B cell (primary cell): ENCODE results near the gene SORL1. TPM values are rescaled to one million over a fixed set of nuclear protein-coding genes. Genes with fewer than 3 reads are reported as not detected.

Experiments used
- ATAC-seq: fragments of 200-7000 bp; cut with Tn5 transposase; one replicate; pipeline ENCODE4 v1.10.0; 2021; ENCODE audit warnings: low read depth, mild to moderate bottlenecking, moderate number of reproducible peaks, moderate library complexity
- CTCF ChIA-PET: fragments of 350-600 bp; sonication (Branson Sonifier 250); formaldehyde crosslinking; loops from one replicate; lab custom pipeline; 2021; ENCODE audit warnings: antibody characterized with exemption, inconsistent platforms; lab: Charles Lee
- POLR2A ChIA-PET: fragments of 350-600 bp; sonication (Branson Sonifier 250); formaldehyde crosslinking; loops from one replicate; lab custom pipeline; 2021; ENCODE audit warnings: antibody characterized with exemption; lab: Charles Lee
- DNase-seq: peaks from one replicate; pipeline ENCODE4 v3.0.0; 2013
- H2AFZ ChIP-seq: 2 replicates; pipeline ENCODE4 v1.6.1; 2012; ENCODE audit warnings: mild to moderate bottlenecking, low read depth, low read length; ENCODE audit not compliant: insufficient read depth, poor library complexity, severe bottlenecking
- H3K27ac ChIP-seq, 2 donors: 1 replicate in 1 of 2; 2 replicates in 1 of 2; pipeline ENCODE4 v1.5.1; 2012 to 2013; ENCODE audit warnings: low read length in 2 of 2, mild to moderate bottlenecking in 2 of 2, moderate library complexity in 1 of 2
- H3K27me3 ChIP-seq, 4 experiments: fragments of 200-600 bp in 1 of 4; sonication (generic) in 1 of 4; replicated peaks in 1 of 4; 1 replicate in 2 of 4; 2 replicates in 2 of 4; pipeline versions ENCODE4 v1.6.1 to v1.7.0; 2013 to 2016; ENCODE audit warnings: low read length in 3 of 4, mild to moderate bottlenecking in 2 of 4, mixed read lengths in 1 of 4, moderate library complexity in 1 of 4; ENCODE audit not compliant: insufficient read depth in 4 of 4, control insufficient read depth in 3 of 4; ENCODE audit errors: control extremely low read depth in 1 of 4
- H3K36me3 ChIP-seq, 2 experiments: replicated peaks in 1 of 2; 1 replicate in 1 of 2; 2 replicates in 1 of 2; pipeline versions ENCODE4 v1.6.1 to v1.7.1; 2013; ENCODE audit warnings: low read length in 1 of 2; ENCODE audit not compliant: insufficient read depth in 2 of 2, control insufficient read depth in 1 of 2; ENCODE audit errors: control extremely low read depth in 1 of 2, extremely low read depth in 1 of 2
- H3K4me1 ChIP-seq, 2 donors: fragments of 200-600 bp in 1 of 2; sonication (generic) in 1 of 2; 1 replicate in 1 of 2; 2 replicates in 1 of 2; pipeline versions ENCODE4 v1.5.1 to v1.6.1; 2013 to 2017; ENCODE audit warnings: low read length in 2 of 2; ENCODE audit not compliant: control insufficient read depth in 2 of 2, insufficient read depth in 2 of 2
- H3K4me2 ChIP-seq: replicated peaks from 2 replicates; pipeline ENCODE3; 2012; ENCODE audit warnings: mild to moderate bottlenecking, low read depth, low read length; ENCODE audit not compliant: poor library complexity, severe bottlenecking
- H3K4me3 ChIP-seq, 5 experiments: fragments of 200-600 bp in 1 of 5; sonication (generic) in 1 of 5; 1 replicate in 3 of 5; 2 replicates in 2 of 5; pipeline versions ENCODE4 v1.5.1 to v1.7.0; 2011 to 2016; ENCODE audit warnings: low read length in 4 of 5, mild to moderate bottlenecking in 4 of 5, low read depth in 2 of 5, control low read depth in 1 of 5, moderate library complexity in 1 of 5; ENCODE audit not compliant: insufficient read depth in 1 of 5; ENCODE audit errors: control extremely low read depth in 1 of 5, extremely low read depth in 1 of 5
- H3K79me2 ChIP-seq: fragments of 200-600 bp; sonication (generic); one replicate; pipeline ENCODE4 v1.6.0; 2016; ENCODE audit warnings: low read length; ENCODE audit not compliant: control insufficient read depth, insufficient read depth
- H3K9ac ChIP-seq: fragments of 200-600 bp; sonication (generic); 2 replicates; pipeline ENCODE4 v1.6.1; 2017; ENCODE audit warnings: mild to moderate bottlenecking, low read length, moderate library complexity
- H3K9me3 ChIP-seq, 3 donors: one replicate each; pipeline versions ENCODE4 v1.6.1 to v1.7.1; 2013; ENCODE audit warnings: low read length in 2 of 3; ENCODE audit not compliant: control insufficient read depth in 2 of 3, insufficient read depth in 1 of 3; ENCODE audit errors: control extremely low read depth in 1 of 3
- H4K20me1 ChIP-seq: 2 replicates; pipeline ENCODE4 v1.6.0; 2012; ENCODE audit warnings: mild to moderate bottlenecking, low read length; ENCODE audit not compliant: insufficient read depth, control insufficient read depth, poor library complexity, severe bottlenecking
- H3K27ac Mint-ChIP-seq: one replicate; pipeline ENCODE4 v1.8.0; 2021; ENCODE audit warnings: mixed read lengths
- H3K27me3 Mint-ChIP-seq: one replicate; pipeline ENCODE4 v1.8.0; 2021; ENCODE audit warnings: mixed read lengths
- H3K4me1 Mint-ChIP-seq: one replicate; pipeline ENCODE4 v1.8.0; 2021; ENCODE audit warnings: mixed read lengths
- H3K4me3 Mint-ChIP-seq: one replicate; pipeline ENCODE4 v1.8.0; 2021; ENCODE audit warnings: mixed read lengths
- H3K9me3 Mint-ChIP-seq: one replicate; pipeline ENCODE4 v1.8.0; 2022; ENCODE audit warnings: mixed read lengths; ENCODE audit not compliant: insufficient read depth
- EZH2 ChIP-seq: IDR thresholded peaks from 2 replicates; pipeline ENCODE4 v1.6.1; 2012; ENCODE audit warnings: borderline replicate concordance, low read depth, mild to moderate bottlenecking, moderate library complexity, low read length; ENCODE audit not compliant: insufficient read depth, poor library complexity, severe bottlenecking
- WGBS: methylation state at CpG from one replicate; pipeline ENCODE4 v1.1.5; 2013; ENCODE audit warnings: missing lambda C conversion rate; ENCODE audit not compliant: insufficient coverage; 5-methylcytosine and 5-hydroxymethylcytosine counted together
- intact Hi-C: fragments of 100-400 bp; cut with micrococcal nuclease; formaldehyde crosslinking; loops from one replicate; pipeline ENCODE4 v1.10.0; 2022
- polyA plus RNA-seq: library from polyadenylated mRNA; depleted of rRNA; stranded (reverse); fragments of >200 nt; gene quantifications from 2 replicates; pipeline ENCODE4 v1.2.3, GENCODE V29; 2012
- total RNA-seq, 2 donors: library from RNA; stranded (reverse); fragments of 120-200 nt in 1 of 2; gene quantifications; 1 replicate in 1 of 2; 2 replicates in 1 of 2; pipeline versions ENCODE4 v1.2.3 to v1.2.4, GENCODE V29; 2013 to 2022
- TF ChIP-seq, protein P1 (sequence below): fragments of 200-600 bp; IDR thresholded peaks from one replicate; pipeline ENCODE4 v1.8.0; 2022; ENCODE audit warnings: antibody characterized with exemption, mild to moderate bottlenecking

The SORL1 gene
- total and polyA plus RNA-seq, 2 donors (not counting 1 experiment from before 2014, with no cell fraction given), result 13.0 to 396 TPM

DNA sequence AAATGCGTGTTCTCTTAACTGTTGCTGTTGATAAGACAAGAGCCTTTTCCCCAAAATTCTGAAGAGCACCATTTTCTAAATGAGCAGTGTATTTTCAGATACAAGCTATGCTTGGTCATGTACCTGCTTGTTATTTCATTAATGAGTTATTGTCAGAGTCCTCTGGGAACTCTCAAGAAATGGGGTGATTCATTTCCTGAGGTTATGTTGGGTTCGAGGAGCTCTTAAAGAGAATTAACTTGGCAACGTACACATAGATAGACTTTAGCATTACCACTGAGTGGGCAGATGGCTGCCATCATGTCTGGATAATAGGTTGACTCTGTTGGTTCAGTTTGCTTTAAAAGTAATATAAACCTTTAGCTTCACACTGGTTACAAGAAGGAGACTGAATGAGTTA lies 88.5 kb downstream of the SORL1 start:
- H3K79me2 ChIP-seq, result peaks cover 21% of the 10 kb centered on the region
- H3K27me3 ChIP-seq, result no peaks in the 10 kb centered on the region
- WGBS, result 90% methylated on average over 2 of the region's 3 CpGs
- POLR2A ChIA-PET, result interaction anchor here (0.6 kb wide), 1 partner anchor 86 kb away, joined by 5 read pairs; no protein-coding TSS in a partner anchor
- no peak overlapping the region for H3K4me3 ChIP-seq
- no peak overlapping the region for H2AFZ ChIP-seq
- H4K20me1 ChIP-seq, result peaks cover 5% of the 10 kb centered on the region
- no peaks in the 10 kb centered on the region for H3K9me3 ChIP-seq
- H3K9ac ChIP-seq, result no peak overlapping the region
- H3K36me3 ChIP-seq, result peaks cover 4 to 5% of the 10 kb centered on the region in 2 experiments
- H3K4me1 Mint-ChIP-seq, result peaks cover 47% of the 10 kb centered on the region
- H3K9me3 Mint-ChIP-seq, result no peaks in the 10 kb centered on the region
- H3K4me2 ChIP-seq, result no peak overlapping the region
- ATAC-seq (no peak), DNase-seq (no peak)
- TF ChIP-seq EZH2, result no peak
- TF ChIP-seq, protein P1, sequence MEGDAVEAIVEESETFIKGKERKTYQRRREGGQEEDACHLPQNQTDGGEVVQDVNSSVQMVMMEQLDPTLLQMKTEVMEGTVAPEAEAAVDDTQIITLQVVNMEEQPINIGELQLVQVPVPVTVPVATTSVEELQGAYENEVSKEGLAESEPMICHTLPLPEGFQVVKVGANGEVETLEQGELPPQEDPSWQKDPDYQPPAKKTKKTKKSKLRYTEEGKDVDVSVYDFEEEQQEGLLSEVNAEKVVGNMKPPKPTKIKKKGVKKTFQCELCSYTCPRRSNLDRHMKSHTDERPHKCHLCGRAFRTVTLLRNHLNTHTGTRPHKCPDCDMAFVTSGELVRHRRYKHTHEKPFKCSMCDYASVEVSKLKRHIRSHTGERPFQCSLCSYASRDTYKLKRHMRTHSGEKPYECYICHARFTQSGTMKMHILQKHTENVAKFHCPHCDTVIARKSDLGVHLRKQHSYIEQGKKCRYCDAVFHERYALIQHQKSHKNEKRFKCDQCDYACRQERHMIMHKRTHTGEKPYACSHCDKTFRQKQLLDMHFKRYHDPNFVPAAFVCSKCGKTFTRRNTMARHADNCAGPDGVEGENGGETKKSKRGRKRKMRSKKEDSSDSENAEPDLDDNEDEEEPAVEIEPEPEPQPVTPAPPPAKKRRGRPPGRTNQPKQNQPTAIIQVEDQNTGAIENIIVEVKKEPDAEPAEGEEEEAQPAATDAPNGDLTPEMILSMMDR, result no peak
- CTCF ChIA-PET, result interaction anchor here (1.1 kb wide), 1 partner anchor 22 kb away, joined by 3 read pairs; no protein-coding TSS in a partner anchor
- no peaks in the 10 kb centered on the region for H3K27me3 Mint-ChIP-seq
- H3K4me3 Mint-ChIP-seq, result no peak overlapping the region
- H3K27ac ChIP-seq, result no peak overlapping the region
- H3K4me1 ChIP-seq, result peaks cover 41 to 45% of the 10 kb centered on the region in 2 donors
- no peak overlapping the region for H3K27ac Mint-ChIP-seq
- intact Hi-C loops, result no loop called here

DNA sequence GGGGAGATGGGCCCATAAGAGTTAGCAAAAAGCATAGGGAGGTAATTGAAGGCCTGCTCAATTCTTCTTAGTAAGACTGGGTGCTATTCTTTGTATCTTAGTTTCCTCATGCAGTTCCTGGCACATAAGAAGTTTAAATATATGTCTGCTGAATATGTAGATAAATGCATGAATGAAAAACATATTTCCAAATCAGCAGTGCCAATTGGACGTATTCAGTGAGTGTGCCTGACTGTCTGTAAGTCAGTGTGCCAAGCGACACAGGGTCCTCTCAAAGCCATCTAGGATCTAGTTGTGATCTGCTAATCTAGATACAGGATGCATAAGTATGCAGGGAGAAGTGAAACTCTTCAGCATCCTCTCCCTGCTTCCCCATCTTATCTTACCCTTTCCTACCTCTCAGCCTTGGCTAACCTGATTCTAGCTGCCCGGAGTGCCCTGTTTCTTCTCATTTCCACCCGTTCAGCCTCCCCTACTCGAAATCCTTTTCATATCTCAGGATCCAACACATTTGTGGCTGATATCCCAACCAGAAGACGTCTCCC lies 91.8 kb downstream of the SORL1 start:
- H3K4me3 ChIP-seq, result no peak overlapping the region
- H3K4me3 Mint-ChIP-seq, result no peak overlapping the region
- H3K9me3 ChIP-seq, result no peaks in the 10 kb centered on the region
- ChIA-PET POLR2A (no interaction called here), CTCF (interaction anchor here (0.6 kb wide), 1 partner anchor 17 kb away, joined by 3 read pairs; no protein-coding TSS in a partner anchor)
- H3K27ac Mint-ChIP-seq, result no peak overlapping the region
- DNase-seq (peak; percentile 43), ATAC-seq (no peak)
- H3K4me1 ChIP-seq, result peaks cover 24 to 25% of the 10 kb centered on the region in 2 donors
- intact Hi-C loops, result no loop called here
- H3K27me3 Mint-ChIP-seq, result no peaks in the 10 kb centered on the region
- peaks cover 5% of the 10 kb centered on the region for H4K20me1 ChIP-seq
- no peaks in the 10 kb centered on the region for H3K27me3 ChIP-seq
- H3K36me3 ChIP-seq, result peaks cover 0 to 23% of the 10 kb centered on the region in 2 experiments
- peaks cover 33% of the 10 kb centered on the region for H3K4me1 Mint-ChIP-seq
- no peak overlapping the region for H2AFZ ChIP-seq
- no peak overlapping the region for H3K4me2 ChIP-seq
- no peak overlapping the region for H3K9ac ChIP-seq
- WGBS, result 92% methylated on average over 3 of the region's 6 CpGs
- TF ChIP-seq EZH2, result no peak
- TF ChIP-seq, protein P1, result no peak
- H3K27ac ChIP-seq, result no peak overlapping the region
- H3K9me3 Mint-ChIP-seq, result no peaks in the 10 kb centered on the region
- peaks cover 20% of the 10 kb centered on the region for H3K79me2 ChIP-seq
